SK-N-SH (cell line): ENCODE data around the gene MRPL36. TPM values are rescaled to one million over a fixed set of nuclear protein-coding genes. Genes with fewer than 3 reads are reported as not detected.
"Not testable (repeated sequence)": the region's sequence is repeated elsewhere in the genome, so short reads cannot be mapped to it uniquely, and the experiment has no call there.

ENCODE experiments used
- CTCF ChIA-PET: fragments of 300-600, 350-600 bp; formaldehyde crosslinking; extraction: SDS; loops from one replicate; lab custom pipeline; 2021; lab: Yijun Ruan, JAX
- POLR2A ChIA-PET: fragments of 350-600 bp; sonication (Branson Sonifier 250); formaldehyde crosslinking; extraction: SDS; loops from one replicate; lab custom pipeline; 2020; ENCODE audit warnings: antibody characterized with exemption, inconsistent platforms; lab: Yijun Ruan, JAX
- DNase-seq: peaks from one replicate; pipeline ENCODE4 v3.0.0; 2012
- H2AFZ ChIP-seq: fragments of 200-600 bp; sonication (generic); 2 replicates; pipeline ENCODE4 v1.8.1; 2016; ENCODE audit warnings: antibody characterized with exemption, mild to moderate bottlenecking, low read depth
- H3F3A ChIP-seq: fragments of 200-600 bp; sonication (generic); replicated peaks from 2 replicates; pipeline ENCODE3; 2016; ENCODE audit warnings: antibody characterized with exemption, mild to moderate bottlenecking; ENCODE audit not compliant: insufficient read depth
- H3K27ac ChIP-seq, 2 experiments: fragments of 200-500 bp in 1 of 2; fragments of 200-600 bp in 1 of 2; sonication (Bioruptor generic) in 1 of 2; sonication (generic), shearing (Covaris generic) in 1 of 2; 2 replicates each; pipeline versions ENCODE4 v1.5.1 to v1.6.1; 2014 to 2016; ENCODE audit warnings: low read depth in 2 of 2, inconsistent platforms in 1 of 2, low read length in 1 of 2, mild to moderate bottlenecking in 1 of 2, mixed read lengths in 1 of 2
- H3K27me3 ChIP-seq: fragments of 200-600 bp; sonication (generic), shearing (Covaris generic); 2 replicates; pipeline ENCODE4 v1.6.1; 2016; ENCODE audit warnings: mixed run types; ENCODE audit not compliant: insufficient read depth
- H3K36me3 ChIP-seq, 2 experiments: fragments of 200-500 bp in 1 of 2; fragments of 200-600 bp in 1 of 2; sonication (Bioruptor generic) in 1 of 2; sonication (generic) in 1 of 2; replicated peaks in 1 of 2; 2 replicates each; pipeline versions ENCODE3 to v1.5.1; 2014 to 2016; ENCODE audit warnings: low read length in 1 of 2, mild to moderate bottlenecking in 1 of 2; ENCODE audit not compliant: insufficient read depth in 2 of 2, control insufficient read depth in 1 of 2
- H3K4me1 ChIP-seq, 2 experiments: fragments of 200-500 bp in 1 of 2; fragments of 200-600 bp in 1 of 2; sonication (Bioruptor generic) in 1 of 2; sonication (generic), shearing (Covaris generic) in 1 of 2; 2 replicates each; pipeline versions ENCODE4 v1.5.1 to v1.6.1; 2014 to 2016; ENCODE audit warnings: low read depth in 1 of 2, low read length in 1 of 2, mixed run types in 1 of 2; ENCODE audit not compliant: insufficient read depth in 2 of 2, control insufficient read depth in 1 of 2
- H3K4me2 ChIP-seq: fragments of 200-600 bp; sonication (generic), shearing (Covaris generic); 2 replicates; pipeline ENCODE4 v1.6.1; 2017; ENCODE audit warnings: mixed run types
- H3K4me3 ChIP-seq, 2 experiments: fragments of 200-500 bp in 1 of 2; fragments of 200-600 bp in 1 of 2; sonication (Bioruptor generic) in 1 of 2; sonication (generic), shearing (Covaris generic) in 1 of 2; 2 replicates each; pipeline versions ENCODE4 v1.5.1 to v1.8.1; 2014 to 2016; ENCODE audit warnings: low read depth in 2 of 2, inconsistent platforms in 1 of 2, low read length in 1 of 2, mild to moderate bottlenecking in 1 of 2, mixed read lengths in 1 of 2, moderate library complexity in 1 of 2
- H3K79me2 ChIP-seq: fragments of 200-600 bp; sonication (generic); 2 replicates; pipeline ENCODE4 v1.8.1; 2017; ENCODE audit warnings: mild to moderate bottlenecking; ENCODE audit not compliant: insufficient read depth
- H3K9ac ChIP-seq: fragments of 200-600 bp; sonication (generic); 2 replicates; pipeline ENCODE4 v1.6.1; 2017; ENCODE audit warnings: mixed run types
- H3K9me2 ChIP-seq: fragments of 200-600 bp; sonication (generic); 2 replicates; pipeline ENCODE4 v1.6.1; 2017; ENCODE audit warnings: mixed run types
- H3K9me3 ChIP-seq: fragments of 200-600 bp; sonication (generic); 2 replicates; pipeline ENCODE4 v1.6.1; 2017; ENCODE audit warnings: mixed run types, mild to moderate bottlenecking, moderate library complexity
- H4K20me1 ChIP-seq: fragments of 200-600 bp; sonication (generic); 2 replicates; pipeline ENCODE4 v1.6.1; 2017; ENCODE audit warnings: mild to moderate bottlenecking, mixed run types; ENCODE audit not compliant: insufficient read depth
- ELF1 ChIP-seq: IDR thresholded peaks from 2 replicates; pipeline ENCODE4 v1.4.0; 2012
- FOXJ3 ChIP-seq: sonication (generic); formaldehyde crosslinking; IDR thresholded peaks from 2 replicates; pipeline ENCODE4 v1.5.1; 2020; ENCODE audit warnings: mild to moderate bottlenecking, missing genetic modification reagents
- FOXM1 ChIP-seq: IDR thresholded peaks from 2 replicates; pipeline ENCODE4 v1.4.0; 2012; ENCODE audit warnings: low read depth, mild to moderate bottlenecking
- GATA2 ChIP-seq: sonication (generic); formaldehyde crosslinking; IDR thresholded peaks from 2 replicates; pipeline ENCODE4 v1.5.0; 2020; ENCODE audit warnings: mild to moderate bottlenecking, missing genetic modification reagents
- NRF1 ChIP-seq: IDR thresholded peaks from 2 replicates; pipeline ENCODE4 v1.6.1; 2012; ENCODE audit warnings: low read depth, mild to moderate bottlenecking, low read length
- POLR2AphosphoS5 ChIP-seq: IDR thresholded peaks from 2 replicates; pipeline ENCODE4 v1.6.1; 2012; ENCODE audit warnings: low read depth, low read length
- RCOR1 ChIP-seq: fragments of 150-350 bp; IDR thresholded peaks from 2 replicates; pipeline ENCODE4 v1.6.1; 2017; ENCODE audit warnings: antibody characterized with exemption, low read length
- RFX5 ChIP-seq: IDR thresholded peaks from 2 replicates; pipeline ENCODE4 v1.6.1; 2012; ENCODE audit warnings: mild to moderate bottlenecking, improper control_type of control experiment, low read length
- SIN3A ChIP-seq: IDR thresholded peaks from 2 replicates; pipeline ENCODE4 v1.6.1; 2012; ENCODE audit warnings: low read depth, mild to moderate bottlenecking, low read length, moderate library complexity, borderline replicate concordance
- WGBS: methylation state at CpG from one replicate; pipeline ENCODE4 v1.1.6; 2017; ENCODE audit warnings: low lambda C conversion rate; 5-methylcytosine and 5-hydroxymethylcytosine counted together
- polyA plus RNA-seq, 3 experiments: library from polyadenylated mRNA; depleted of rRNA; stranded (reverse); fragments of >200 nt; gene quantifications; 2 replicates each; pipeline ENCODE4 v1.2.3, GENCODE V29; 2012

Gene MRPL36
- polyA plus RNA-seq, 1 of the 3 experiments (the other 2 are of a cell fraction): 78.4 TPM

DNA sequence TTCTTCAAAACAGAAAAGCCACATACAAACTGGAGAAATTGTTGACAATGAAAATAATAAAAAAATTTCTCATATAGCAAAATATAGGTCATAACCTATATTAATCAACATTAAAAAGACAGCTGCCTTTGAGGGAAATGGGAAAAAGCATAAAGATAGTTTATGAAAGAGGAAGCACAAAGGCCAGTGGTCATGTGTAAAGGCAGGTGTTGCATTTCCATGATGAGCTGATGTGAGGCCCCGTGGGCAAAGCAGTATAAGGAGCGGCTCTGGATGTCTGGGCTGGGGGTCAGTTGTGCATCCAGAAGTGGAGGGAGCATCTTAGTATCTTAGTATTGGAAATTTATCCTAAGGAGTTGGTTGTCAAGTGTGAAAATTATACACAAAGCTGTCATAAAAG, 19.8 kb upstream of the MRPL36 start:
- H3K4me1 ChIP-seq: no peaks in the 10 kb centered on the region
- H3F3A ChIP-seq: no peaks in the 10 kb centered on the region
- no peak overlapping the region for H3K4me2 ChIP-seq
- CTCF ChIA-PET: no interaction called here
- no peak overlapping the region for H3K27ac ChIP-seq
- H3K4me3 ChIP-seq: no peak overlapping the region
- H3K9ac ChIP-seq: no peak overlapping the region
- no peaks in the 10 kb centered on the region for H3K79me2 ChIP-seq
- DNase-seq: no peak
- no peaks in the 10 kb centered on the region for H3K9me2 ChIP-seq
- 96% methylated on average over 2 of the region's 2 CpGs for WGBS
- peaks cover 20 to 68% of the 10 kb centered on the region in 2 experiments for H3K36me3 ChIP-seq
- 0 out of 2 replicates have a peak, but pooled peaks cover 2% of the 10 kb centered on the region for H4K20me1 ChIP-seq
- no peaks in the 10 kb centered on the region for H3K27me3 ChIP-seq
- POLR2A ChIA-PET: no interaction called here
- no peak overlapping the region for H2AFZ ChIP-seq
- no peaks in the 10 kb centered on the region for H3K9me3 ChIP-seq
- TF ChIP-seq RFX5: no peak
- TF ChIP-seq RCOR1: no peak
- TF ChIP-seq GATA2 (CRISPR knock-in tag): no peak
- TF ChIP-seq ELF1: no peak
- TF ChIP-seq NRF1: no peak

DNA sequence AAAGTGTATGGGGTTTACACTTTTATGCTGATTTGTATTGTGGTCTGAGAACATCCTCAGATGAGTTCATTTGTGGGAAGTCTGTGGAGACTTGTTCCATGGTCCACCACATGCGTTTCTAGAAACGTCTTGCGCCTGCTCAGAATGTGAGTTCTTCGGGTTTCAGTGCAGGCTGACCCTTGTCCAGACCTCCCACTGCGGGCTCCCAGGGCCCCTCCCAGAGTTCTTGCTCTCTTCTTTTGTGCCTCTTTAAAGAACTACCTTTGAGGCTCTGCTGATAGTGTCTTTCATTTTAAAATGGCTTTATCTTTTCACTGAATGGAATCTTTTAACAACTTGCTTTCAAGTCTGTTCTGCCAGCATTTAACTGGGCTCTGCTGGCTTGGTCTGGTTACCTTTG, 19.1 kb upstream of the MRPL36 start:
- Histone ChIP-seq H3K79me2 (no peaks in the 10 kb centered on the region), H3F3A (no peaks in the 10 kb centered on the region), H3K9me3 (no peaks in the 10 kb centered on the region), H3K9me2 (no peaks in the 10 kb centered on the region), H3K27me3 (no peaks in the 10 kb centered on the region), H3K27ac (no peak overlapping the region), H3K4me3 (no peak overlapping the region), H4K20me1 (0 out of 2 replicates have a peak, but pooled peaks cover 2% of the 10 kb centered on the region), H3K9ac (no peak overlapping the region), H3K4me2 (no peak overlapping the region), H3K4me1 (no peaks in the 10 kb centered on the region)
- CTCF ChIA-PET: no interaction called here
- DNase-seq: no peak
- 91% methylated on average over 5 of the region's 5 CpGs for WGBS
- TF ChIP-seq SIN3A (no peak), POLR2AphosphoS5 (no peak), FOXM1 (no peak), RFX5 (no peak), NRF1 (no peak)
- TF ChIP-seq, all 33 proteins: peak for 0
- POLR2A ChIA-PET: no interaction called here
- Histone ChIP-seq H2AFZ (no peak overlapping the region), H3K36me3 (peaks cover 20 to 74% of the 10 kb centered on the region in 2 experiments)

DNA sequence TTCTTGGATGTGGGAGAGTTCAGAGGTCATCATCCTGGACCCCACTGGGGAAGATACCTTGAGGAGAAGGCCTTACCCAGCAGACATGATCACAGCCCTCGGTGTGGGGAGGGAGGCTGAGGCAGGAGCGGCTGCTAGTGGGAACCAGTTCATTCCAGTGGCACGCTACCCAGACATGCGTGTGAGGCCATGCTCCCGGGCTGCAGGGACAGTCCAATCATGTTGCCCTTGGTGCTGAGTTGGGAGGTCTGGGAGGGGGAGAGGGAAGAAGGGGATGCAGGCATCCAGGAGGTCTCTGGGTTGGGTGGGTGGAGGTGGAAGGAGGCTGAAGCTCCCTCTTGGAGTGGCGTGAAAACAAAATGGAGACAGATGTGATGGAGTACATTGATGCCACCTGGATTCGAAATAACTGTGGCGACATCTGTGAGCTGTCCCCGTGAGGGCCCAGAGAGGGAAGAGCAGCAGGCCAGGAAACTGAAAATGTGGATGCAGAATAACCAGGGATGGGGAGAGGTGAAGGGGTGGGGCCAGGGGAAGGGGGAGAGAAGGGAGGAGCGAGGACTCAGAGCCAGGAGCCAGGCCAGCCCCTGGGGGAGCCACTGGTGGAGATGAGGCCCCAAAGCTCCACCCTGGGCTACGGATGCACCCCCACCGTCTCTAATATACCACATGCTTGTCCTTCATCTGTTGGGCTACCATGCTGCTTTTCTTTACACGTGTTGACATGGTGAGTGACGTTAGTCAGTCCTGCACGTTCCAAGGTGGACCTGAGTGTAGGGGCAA, 17.8 kb upstream of the MRPL36 start:
- Histone ChIP-seq H3K4me1 (no peaks in the 10 kb centered on the region), H3K27me3 (no peaks in the 10 kb centered on the region), H3K4me2 (no peak overlapping the region), H3K9me2 (no peaks in the 10 kb centered on the region), H3K27ac (no peak overlapping the region), H3K9me3 (no peaks in the 10 kb centered on the region)
- no peak for DNase-seq
- no peak for TF ChIP-seq FOXJ3
- TF ChIP-seq, all 33 proteins: peak for 0
- 85% methylated on average over 15 of the region's 15 CpGs for WGBS
- ChIA-PET CTCF (no interaction called here), POLR2A (no interaction called here)
- H3K79me2 ChIP-seq: no peaks in the 10 kb centered on the region
- H3K4me3 ChIP-seq: no peak overlapping the region
- no peak overlapping the region for H3K9ac ChIP-seq
- 0 out of 2 replicates have a peak, but pooled peaks cover 2% of the 10 kb centered on the region for H4K20me1 ChIP-seq
- H3F3A ChIP-seq: no peaks in the 10 kb centered on the region
- no peak overlapping the region for H2AFZ ChIP-seq
- H3K36me3 ChIP-seq: peaks cover 20 to 82% of the 10 kb centered on the region in 2 experiments

DNA sequence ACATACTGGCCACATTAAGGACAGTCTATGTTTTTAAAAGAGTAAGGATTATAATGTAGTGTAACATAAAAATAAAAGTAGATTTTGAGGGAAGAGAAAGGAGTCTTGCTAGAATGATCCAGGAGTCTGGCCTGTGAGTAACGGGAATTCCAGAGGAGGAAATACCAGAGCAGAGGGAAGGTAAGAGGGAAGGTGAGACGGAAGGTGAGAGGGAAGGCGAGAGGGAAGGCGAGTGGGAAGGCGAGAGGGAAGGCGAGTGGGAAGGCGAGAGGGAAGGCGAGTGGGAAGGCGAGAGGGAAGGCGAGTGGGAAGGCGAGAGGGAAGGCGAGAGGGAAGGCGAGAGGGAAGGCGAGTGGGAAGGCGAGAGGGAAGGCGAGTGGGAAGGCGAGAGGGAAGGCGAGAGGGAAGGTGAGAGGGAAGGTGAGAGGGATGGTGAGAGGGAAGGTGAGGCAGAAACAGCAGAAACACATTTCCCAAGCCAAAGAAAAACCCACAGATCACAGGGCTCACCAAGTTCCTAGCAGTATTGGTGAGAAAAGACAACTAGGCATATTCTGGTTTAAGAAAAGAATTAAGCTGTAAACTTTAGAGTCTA, 17.0 kb upstream of the MRPL36 start:
- H3K27ac ChIP-seq, H4K20me1 ChIP-seq, H3K79me2 ChIP-seq, DNase-seq, POLR2A ChIA-PET, CTCF ChIA-PET, H3K27me3 ChIP-seq, H2AFZ ChIP-seq, H3K4me3 ChIP-seq, H3K4me2 ChIP-seq, H3K4me1 ChIP-seq, H3F3A ChIP-seq, H3K9me2 ChIP-seq, H3K9ac ChIP-seq, H3K9me3 ChIP-seq: not testable (repeated sequence)
- peaks cover 23 to 82% of the 10 kb centered on the region in 2 experiments for H3K36me3 ChIP-seq
- WGBS: 93% methylated on average over 18 of the region's 18 CpGs
